ENCODE data around the gene BRD2. TPM values are rescaled to one million over a fixed set of nuclear protein-coding genes. Genes with fewer than 3 reads are reported as not detected.

BRD2 gene
- total and polyA plus RNA-seq, 2 donors (not counting 1 experiment from before 2014, with no cell fraction given) = 474 to 620 TPM

- no peaks in the 10 kb centered on the region for H3K9me3 ChIP-seq (ENCODE audit: control extremely low read depth in 1 of 3, control insufficient read depth in 2 of 3, insufficient read depth in 1 of 3, low read length in 2 of 3)
- peak; percentile 51 for ATAC-seq (ENCODE audit: low read depth)
- peaks cover 68 to 83% of the 10 kb centered on the region in 2 donors for H3K4me1 ChIP-seq (ENCODE audit: control insufficient read depth in 2 of 2, insufficient read depth in 2 of 2, low read length in 2 of 2)
These were observed 24.3 kb upstream of the BRD2 start for GRCh38 chr6:32943864-32944649.

More at GRCh38 chr6:32943864-32944649, 24.3 kb upstream of the BRD2 start:
- H3K36me3 ChIP-seq (replicated peaks in 1 of 2; ENCODE audit: control extremely low read depth in 1 of 2, control insufficient read depth in 1 of 2, extremely low read depth in 1 of 2, insufficient read depth in 2 of 2, low read length in 1 of 2) = peaks cover 0 to 14% of the 10 kb centered on the region in 2 experiments
- H3K4me3 Mint-ChIP-seq = peak overlapping the region; percentile 96
- no peaks in the 10 kb centered on the region for H3K27me3 ChIP-seq (replicated peaks in 1 of 4; ENCODE audit: control extremely low read depth in 1 of 4, control insufficient read depth in 3 of 4, insufficient read depth in 4 of 4, low read length in 3 of 4)
- H3K4me2 ChIP-seq (replicated peaks; ENCODE audit: low read depth, low read length, poor library complexity, severe bottlenecking) = peak overlapping the region; percentile 81
- ChIA-PET CTCF (interaction anchor here (0.7 to 15.8 kb wide), 12 partner anchors 9 to 305 kb away, joined by 3 to 462 read pairs (median 10); partner anchors contain the start of genes BRD2, HLA-DMA, PSMB9 and TAP2), POLR2A (interaction anchor here (0.6 to 7.4 kb wide), 20 partner anchors 8 to 1381 kb away, joined by 3 to 326 read pairs (median 6); partner anchors contain the start of genes BRD2, HLA-DMA, HLA-DPB1 and PSMB8)
- H3K27me3 Mint-ChIP-seq = no peaks in the 10 kb centered on the region
- peaks cover 68% of the 10 kb centered on the region for H3K79me2 ChIP-seq (ENCODE audit: control insufficient read depth, insufficient read depth, low read length)
- intact Hi-C loops (cut with micrococcal nuclease) = loop anchor here (1.0 to 10.0 kb wide), 6 partner anchors 24 to 672 kb away; partner anchors contain the start of genes BRD2 and HLA-DOB
- 0% methylated on average over 2 of the region's 4 CpGs for WGBS (ENCODE audit: insufficient coverage)
- H3K4me3 ChIP-seq (ENCODE audit: control extremely low read depth in 1 of 5, extremely low read depth in 1 of 5, insufficient read depth in 1 of 5, low read depth in 2 of 5, low read length in 4 of 5) = peak overlapping the region; percentile 51 to 80 (median 59)
- H3K9me3 Mint-ChIP-seq (ENCODE audit: insufficient read depth) = no peaks in the 10 kb centered on the region
- H4K20me1 ChIP-seq (ENCODE audit: control insufficient read depth, insufficient read depth, low read length, poor library complexity, severe bottlenecking) = no peaks in the 10 kb centered on the region
- peak overlapping the region; percentile 38 for H2AFZ ChIP-seq (ENCODE audit: insufficient read depth, low read depth, low read length, poor library complexity, severe bottlenecking)
- H3K4me1 Mint-ChIP-seq = peaks cover 80% of the 10 kb centered on the region
- TF ChIP-seq EZH2 (IDR thresholded peaks at IDR 0.05; ENCODE audit: borderline replicate concordance, insufficient read depth, low read depth, low read length, poor library complexity, severe bottlenecking) (no peak), CTCF (IDR thresholded peaks at IDR 0.05) (no peak)
- H3K27ac ChIP-seq (ENCODE audit: low read length in 2 of 2) = peak overlapping the region; percentile 97 to 98
- peak overlapping the region; percentile 99 for H3K27ac Mint-ChIP-seq
- peak; percentile 92 for DNase-seq
- H3K9ac ChIP-seq (ENCODE audit: low read length) = peak overlapping the region; percentile 58

Measured in B cell (primary cell).